DMS79 treated with DMSO at 0.1 percent for 48 hours (cell line): ENCODE data around the gene TCHP.
"Not testable (repeated sequence)": the region's sequence is repeated elsewhere in the genome, so short reads cannot be mapped to it uniquely, and the experiment has no call there.

Experiments
- DNase-seq: peaks from one replicate; lab custom pipeline; 2025; lab: John Stamatoyannopoulos, UW

The TCHP gene, protein sequence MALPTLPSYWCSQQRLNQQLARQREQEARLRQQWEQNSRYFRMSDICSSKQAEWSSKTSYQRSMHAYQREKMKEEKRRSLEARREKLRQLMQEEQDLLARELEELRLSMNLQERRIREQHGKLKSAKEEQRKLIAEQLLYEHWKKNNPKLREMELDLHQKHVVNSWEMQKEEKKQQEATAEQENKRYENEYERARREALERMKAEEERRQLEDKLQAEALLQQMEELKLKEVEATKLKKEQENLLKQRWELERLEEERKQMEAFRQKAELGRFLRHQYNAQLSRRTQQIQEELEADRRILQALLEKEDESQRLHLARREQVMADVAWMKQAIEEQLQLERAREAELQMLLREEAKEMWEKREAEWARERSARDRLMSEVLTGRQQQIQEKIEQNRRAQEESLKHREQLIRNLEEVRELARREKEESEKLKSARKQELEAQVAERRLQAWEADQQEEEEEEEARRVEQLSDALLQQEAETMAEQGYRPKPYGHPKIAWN

DNA sequence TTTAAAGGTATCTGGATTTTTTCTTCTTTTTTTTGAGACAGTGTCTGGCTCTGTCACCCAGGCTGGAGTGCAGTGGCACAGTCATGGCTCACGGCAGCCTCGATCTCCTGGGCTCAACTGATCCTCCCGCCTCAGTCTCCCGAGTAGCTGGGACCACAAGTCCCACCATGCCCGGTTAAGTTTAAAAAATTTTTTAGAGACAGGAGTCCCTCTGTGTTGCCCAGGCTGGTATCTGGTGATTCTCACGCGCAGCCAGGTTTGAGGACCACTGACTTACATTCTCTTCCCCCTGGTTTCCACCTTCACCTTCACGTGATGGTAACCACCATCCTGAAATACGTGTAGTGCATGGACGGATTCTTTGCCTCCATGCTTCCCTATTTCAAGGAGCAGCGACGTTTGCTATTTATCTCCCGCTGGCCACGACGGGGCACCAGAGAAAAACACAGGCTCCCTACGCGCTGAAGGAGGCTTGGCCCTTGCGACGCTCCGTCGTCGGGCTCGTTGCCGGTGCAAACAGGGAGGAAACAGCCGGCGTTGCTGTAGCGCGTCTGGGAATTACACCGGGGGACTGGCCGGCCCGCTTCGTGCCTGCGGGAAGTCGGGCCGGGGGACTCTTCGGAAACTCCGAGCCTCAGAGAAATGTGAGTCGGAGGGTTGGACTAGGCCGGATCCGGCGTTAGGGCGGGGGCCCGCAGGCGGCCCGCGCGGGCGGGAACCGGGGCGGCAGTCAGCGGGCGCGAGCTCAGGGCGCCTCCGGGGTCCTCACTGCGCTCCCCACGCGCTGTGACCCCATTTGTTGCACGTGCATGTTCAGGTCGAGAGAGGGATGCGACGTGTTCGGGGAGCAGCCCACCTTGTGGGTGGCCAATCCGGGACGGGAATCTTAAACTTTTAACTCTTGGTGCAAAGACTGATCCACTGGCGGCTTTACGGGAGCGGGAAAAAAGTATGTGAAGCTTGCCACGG is at the start of gene TCHP:
TCHP (plus strand) TSS at position 492 of the 969 bp plus-strand sequence. CDS start 2,753 bp downstream, outside the sequence.
- DNase-seq = peak; percentile 84

DNA sequence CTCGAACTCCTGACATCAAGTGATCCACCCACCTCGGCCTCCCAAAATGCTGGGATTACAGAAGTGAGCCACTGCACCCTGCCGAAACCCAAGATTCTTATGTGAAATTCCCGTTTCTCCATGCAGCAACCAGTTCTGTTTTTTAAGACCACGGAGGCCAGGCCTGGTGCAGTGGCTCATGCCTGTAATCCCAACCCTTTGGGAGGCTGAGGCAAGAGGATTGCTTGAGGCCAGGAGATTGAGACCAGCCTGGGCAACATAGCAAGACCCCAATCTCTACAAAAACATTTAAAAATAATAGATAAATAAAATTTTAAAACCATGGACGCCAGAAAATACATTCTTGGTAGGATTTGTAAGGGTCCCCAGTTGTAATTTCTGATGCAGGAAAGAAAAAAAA is 49.6 kb upstream of the TCHP start:
- not testable (repeated sequence) for DNase-seq

- no peak for DNase-seq
These were observed 44.7 kb upstream of the TCHP start for GRCh38 chr12:109855377-109855776.

GRCh38 chr12:109857715-109858114 is 42.4 kb upstream of the TCHP start:
- no peak for DNase-seq

DNA sequence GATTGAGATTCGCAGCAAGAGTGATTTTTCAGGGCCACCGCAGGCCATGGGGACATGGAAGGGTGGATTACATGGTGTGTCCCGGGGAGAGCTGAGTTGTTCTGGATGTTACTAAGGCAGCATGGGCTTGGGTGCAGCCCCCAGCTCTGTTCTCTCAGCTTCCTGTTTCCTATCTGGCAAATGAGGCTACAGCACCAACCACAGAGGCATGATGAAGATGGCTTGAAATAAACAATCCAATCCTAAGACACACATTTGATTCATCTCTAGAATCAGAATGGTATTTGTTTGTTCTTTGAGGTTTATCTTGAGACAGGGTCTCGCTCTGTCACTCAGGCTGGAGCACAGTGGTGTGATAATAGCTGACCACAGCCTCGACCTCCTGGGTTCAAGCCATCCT is 41.3 kb upstream of the TCHP start:
- DNase-seq = no peak

GRCh38 chr12:109860977-109861376 is 39.1 kb upstream of the TCHP start:
- no peak for DNase-seq

- DNase-seq = no peak
These were observed 38.3 kb upstream of the TCHP start for GRCh38 chr12:109861689-109862314.

GRCh38 chr12:109862491-109862890 is 37.6 kb upstream of the TCHP start:
- DNase-seq = not testable (repeated sequence)

DNA sequence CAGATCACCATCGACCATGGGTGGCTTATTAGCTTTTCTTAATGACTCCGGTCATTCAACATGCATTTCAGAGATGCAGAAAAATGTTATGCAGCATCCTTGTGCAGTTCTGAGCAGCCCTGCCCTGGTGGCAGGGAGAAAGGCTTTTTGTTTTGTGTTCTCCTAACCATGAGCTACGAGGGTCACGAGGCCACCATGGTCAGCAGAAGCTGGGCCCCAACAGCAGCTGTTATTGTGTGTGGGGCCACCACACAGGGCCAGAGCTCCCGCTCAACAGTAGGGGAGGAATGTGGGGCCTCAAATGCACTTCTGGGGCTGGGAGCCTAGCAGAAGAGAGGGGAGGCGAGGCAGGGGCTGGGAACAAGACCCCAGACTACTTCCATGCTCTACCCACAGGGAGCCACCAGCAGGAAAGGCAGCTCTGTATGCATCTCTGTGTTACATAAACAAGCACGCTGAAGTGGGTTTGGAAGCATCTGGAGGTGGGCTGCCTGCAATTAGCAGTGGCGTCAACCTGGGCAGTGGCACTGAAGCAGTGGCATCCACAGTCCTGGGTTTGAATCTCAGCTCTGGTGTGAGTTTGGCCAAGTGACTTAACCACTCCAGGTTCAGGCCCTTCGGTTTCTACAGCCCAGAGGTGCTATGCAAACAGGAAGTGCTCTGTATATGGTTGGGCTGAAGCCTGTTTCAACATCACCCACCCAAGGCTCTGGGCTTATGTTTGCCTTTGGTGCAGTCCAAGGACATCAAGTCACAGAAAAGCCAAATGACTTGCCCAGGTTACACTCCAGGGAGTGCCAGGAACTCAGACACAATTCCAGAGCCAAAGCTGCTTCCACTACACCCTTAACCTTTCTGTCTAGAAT is 36.0 kb upstream of the TCHP start:
- DNase-seq = no peak

DNA sequence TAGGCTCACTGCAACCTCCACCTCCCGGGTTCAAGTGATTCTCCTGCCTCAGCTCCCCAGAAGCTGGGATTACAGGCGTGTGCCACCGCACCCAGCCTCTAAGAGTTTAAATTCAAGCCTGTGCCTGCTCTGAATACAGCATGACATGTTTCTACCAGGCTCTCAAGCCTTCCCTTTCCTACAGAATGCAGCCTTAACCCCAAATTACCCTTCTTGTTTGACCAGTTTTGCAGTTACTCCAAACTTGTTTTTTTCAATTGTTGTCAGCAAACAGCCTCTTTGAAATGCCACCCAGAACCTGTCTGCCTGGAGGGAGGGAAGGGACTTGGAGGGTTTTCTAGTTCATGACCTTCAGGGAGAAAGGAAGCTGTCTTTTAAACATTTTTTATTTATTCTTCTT is 35.2 kb upstream of the TCHP start:
- DNase-seq = peak; percentile 78

- DNase-seq = no peak
These were observed 31.7 kb upstream of the TCHP start for GRCh38 chr12:109868182-109869051.

GRCh38 chr12:109870648-109871047 is 29.4 kb upstream of the TCHP start:
- DNase-seq = peak; percentile 44

GRCh38 chr12:109871668-109872314 is 28.3 kb upstream of the TCHP start:
- peak; percentile 56 for DNase-seq

GRCh38 chr12:109873653-109874052 is 26.4 kb upstream of the TCHP start:
- no peak for DNase-seq

- peak; percentile 99 for DNase-seq
These were observed 24.4 kb upstream of the TCHP start for GRCh38 chr12:109875572-109876131.

DNA sequence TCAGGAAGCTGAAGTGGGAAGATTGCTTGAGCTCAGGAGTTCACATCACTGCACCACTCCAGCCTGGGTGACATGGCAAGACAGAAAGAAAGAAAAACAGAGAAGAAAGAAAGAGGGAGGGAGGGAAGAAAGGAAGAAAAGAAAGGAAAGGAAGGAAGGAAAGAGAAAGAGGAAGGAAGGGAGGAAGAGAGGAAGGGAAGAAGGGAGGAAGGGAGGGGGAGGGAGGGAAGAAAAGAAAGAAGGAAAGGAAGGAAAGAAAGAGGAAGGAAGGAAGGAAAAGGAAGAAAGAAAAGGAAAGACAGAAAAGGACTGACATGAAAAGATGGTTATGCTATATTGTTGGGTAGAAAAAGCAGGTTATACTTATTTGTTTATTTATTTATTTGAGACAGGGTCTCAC is 23.7 kb upstream of the TCHP start:
- DNase-seq = no peak

- no peak for DNase-seq
These were observed 22.4 kb upstream of the TCHP start for GRCh38 chr12:109877504-109878246.

GRCh38 chr12:109878247-109878625 is 21.8 kb upstream of the TCHP start:
- no peak for DNase-seq

- no peak for DNase-seq
These were observed 21.3 kb upstream of the TCHP start for GRCh38 chr12:109878749-109879148.
